Smooth muscle cell (in vitro differentiated cells): Measurements from ENCODE around the gene MRM3. TPM values are rescaled to one million over a fixed set of nuclear protein-coding genes. Genes with fewer than 3 reads are reported as not detected.
A peak's percentile ranks its signal among the peaks of the same experiment; 100 is the strongest.
"Not testable (repeated sequence)": the region's sequence is repeated elsewhere in the genome, so short reads cannot be mapped to it uniquely, and the experiment has no call there.

Experiments
- DNase-seq: peaks from one replicate; lab custom pipeline; 2025; ENCODE audit not compliant: unreplicated experiment; lab: John Stamatoyannopoulos, UW
- H2AFZ ChIP-seq: fragments of 200-600 bp; sonication (generic); 2 replicates; pipeline ENCODE4 v1.6.0; 2016; ENCODE audit warnings: antibody characterized with exemption, low read depth, mild to moderate bottlenecking
- H3F3A ChIP-seq: fragments of 200-600 bp; sonication (generic); 2 replicates; pipeline ENCODE4 v1.6.0; 2017; ENCODE audit warnings: antibody characterized with exemption, low read depth
- H3K27ac ChIP-seq: fragments of 200-600 bp; sonication (generic); 2 replicates; pipeline ENCODE4 v1.5.1; 2016; ENCODE audit warnings: low read depth, mild to moderate bottlenecking
- H3K27me3 ChIP-seq: fragments of 200-600 bp; sonication (generic); 2 replicates; pipeline ENCODE4 v1.6.1; 2016; ENCODE audit warnings: low read depth, mild to moderate bottlenecking
- H3K36me3 ChIP-seq: fragments of 200-600 bp; sonication (generic); 2 replicates; pipeline ENCODE4 v1.5.1; 2016; ENCODE audit warnings: low read depth
- H3K4me1 ChIP-seq: fragments of 200-600 bp; sonication (generic); 2 replicates; pipeline ENCODE4 v1.5.1; 2016; ENCODE audit warnings: low read depth
- H3K4me2 ChIP-seq: fragments of 200-600 bp; sonication (generic); 2 replicates; pipeline ENCODE4 v1.6.0; 2016; ENCODE audit warnings: mild to moderate bottlenecking
- H3K4me3 ChIP-seq: fragments of 200-600 bp; sonication (generic); 2 replicates; pipeline ENCODE4 v1.5.1; 2016; ENCODE audit warnings: mild to moderate bottlenecking
- H3K79me2 ChIP-seq: fragments of 200-600 bp; sonication (generic); 2 replicates; pipeline ENCODE4 v1.6.0; 2016; ENCODE audit warnings: low read depth, mild to moderate bottlenecking
- H3K9ac ChIP-seq: fragments of 200-600 bp; sonication (generic); 2 replicates; pipeline ENCODE4 v1.6.0; 2016; ENCODE audit warnings: low read depth
- H3K9me3 ChIP-seq: fragments of 200-600 bp; sonication (generic); replicated peaks from 2 replicates; pipeline ENCODE4 v1.5.1; 2016; ENCODE audit warnings: low read depth
- H4K20me1 ChIP-seq: fragments of 200-600 bp; sonication (generic); 2 replicates; pipeline ENCODE4 v1.6.0; 2016; ENCODE audit warnings: low read depth
- WGBS: methylation state at CpG from one replicate; pipeline ENCODE4 v1.1.7; 2016; ENCODE audit warnings: low lambda C conversion rate; 5-methylcytosine and 5-hydroxymethylcytosine counted together
- polyA plus RNA-seq: library from polyadenylated mRNA; unstranded; fragments of >200 nt; fragmentation: Nextera tagmentation; extraction: Ambion mirVana; gene quantifications from 2 replicates; pipeline ENCODE4 v1.2.1, GENCODE V29; 2016
- total RNA-seq: library from RNA; depleted of rRNA; stranded (reverse); fragments of >200 nt; gene quantifications from 2 replicates; pipeline ENCODE4 v1.2.3, GENCODE V29; 2014
- TF ChIP-seq, protein P1 (sequence below): fragments of 200-600 bp; sonication (generic); IDR thresholded peaks from 2 replicates; pipeline ENCODE4 v1.5.1; 2017; ENCODE audit warnings: borderline replicate concordance, mild to moderate bottlenecking, antibody characterized with exemption; ENCODE audit not compliant: insufficient read depth, poor library complexity, severe bottlenecking

Gene MRM3
- total and polyA plus RNA-seq, 2 experiments from 2014 or later: 8.7 to 12.8 TPM

DNA sequence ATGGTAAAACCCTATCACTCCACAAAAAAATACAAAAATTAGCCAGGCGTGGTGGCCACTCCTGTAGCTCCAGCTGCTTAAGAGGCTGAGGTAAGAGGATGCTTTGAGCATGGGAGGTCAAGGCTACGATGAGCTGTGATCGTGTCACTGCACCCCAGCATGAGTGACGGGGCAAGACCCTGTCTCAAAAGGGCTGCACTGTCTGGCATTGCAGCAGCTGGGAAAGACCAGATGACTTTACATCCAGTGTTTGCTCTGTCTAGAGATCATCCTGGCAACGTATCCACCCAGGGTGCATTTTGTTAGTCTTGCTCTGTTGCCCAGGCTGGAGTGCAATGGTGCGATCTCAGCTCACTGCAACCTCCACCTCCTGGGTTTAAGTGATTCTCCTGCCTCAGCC, 52.0 kb downstream of the MRM3 start:
- no peaks in the 10 kb centered on the region for H3K9me3 ChIP-seq
- H3K36me3 ChIP-seq: no peaks in the 10 kb centered on the region
- H3K4me1 ChIP-seq: no peaks in the 10 kb centered on the region
- H3K79me2 ChIP-seq: peaks cover 68% of the 10 kb centered on the region
- H3K9ac ChIP-seq: no peak overlapping the region
- H3K27me3 ChIP-seq: no peaks in the 10 kb centered on the region
- DNase-seq: no peak
- H4K20me1 ChIP-seq: peaks cover 60% of the 10 kb centered on the region
- TF ChIP-seq, protein P1, sequence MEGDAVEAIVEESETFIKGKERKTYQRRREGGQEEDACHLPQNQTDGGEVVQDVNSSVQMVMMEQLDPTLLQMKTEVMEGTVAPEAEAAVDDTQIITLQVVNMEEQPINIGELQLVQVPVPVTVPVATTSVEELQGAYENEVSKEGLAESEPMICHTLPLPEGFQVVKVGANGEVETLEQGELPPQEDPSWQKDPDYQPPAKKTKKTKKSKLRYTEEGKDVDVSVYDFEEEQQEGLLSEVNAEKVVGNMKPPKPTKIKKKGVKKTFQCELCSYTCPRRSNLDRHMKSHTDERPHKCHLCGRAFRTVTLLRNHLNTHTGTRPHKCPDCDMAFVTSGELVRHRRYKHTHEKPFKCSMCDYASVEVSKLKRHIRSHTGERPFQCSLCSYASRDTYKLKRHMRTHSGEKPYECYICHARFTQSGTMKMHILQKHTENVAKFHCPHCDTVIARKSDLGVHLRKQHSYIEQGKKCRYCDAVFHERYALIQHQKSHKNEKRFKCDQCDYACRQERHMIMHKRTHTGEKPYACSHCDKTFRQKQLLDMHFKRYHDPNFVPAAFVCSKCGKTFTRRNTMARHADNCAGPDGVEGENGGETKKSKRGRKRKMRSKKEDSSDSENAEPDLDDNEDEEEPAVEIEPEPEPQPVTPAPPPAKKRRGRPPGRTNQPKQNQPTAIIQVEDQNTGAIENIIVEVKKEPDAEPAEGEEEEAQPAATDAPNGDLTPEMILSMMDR: no peak
- peak overlapping the region; percentile 72 for H3K27ac ChIP-seq
- WGBS: 83% methylated on average over 6 of the region's 6 CpGs
- no peak overlapping the region for H3K4me2 ChIP-seq
- H3K4me3 ChIP-seq: no peak overlapping the region
- H3F3A ChIP-seq: peaks cover 8% of the 10 kb centered on the region
- H2AFZ ChIP-seq: no peak overlapping the region

DNA sequence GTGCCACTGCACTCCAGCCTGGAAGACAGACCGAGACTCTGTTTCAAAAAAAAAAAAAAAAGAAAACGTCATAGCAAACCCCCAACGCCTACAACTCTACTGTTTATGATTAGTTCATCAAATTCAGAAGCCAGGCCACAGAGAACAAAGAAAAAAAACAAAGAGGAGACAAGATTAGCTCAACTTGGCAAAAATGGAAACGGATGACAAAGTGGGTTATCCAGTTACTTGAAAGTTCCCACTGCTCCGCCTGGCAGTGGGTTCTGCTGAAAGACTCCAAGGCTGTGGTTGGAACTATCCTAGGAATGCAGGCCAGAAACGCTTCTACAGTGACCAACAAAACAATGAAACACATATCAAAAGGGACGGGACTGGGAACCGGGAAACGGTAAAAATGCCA, 53.1 kb downstream of the MRM3 start:
- H3K4me3 ChIP-seq: no peak overlapping the region
- no peaks in the 10 kb centered on the region for H3K9me3 ChIP-seq
- TF ChIP-seq, protein P1: no peak
- H3K4me1 ChIP-seq: no peaks in the 10 kb centered on the region
- H3K27ac ChIP-seq: peak overlapping the region; percentile 72
- H3K4me2 ChIP-seq: no peak overlapping the region
- 6% methylated on average over 9 of the region's 9 CpGs for WGBS
- H3F3A ChIP-seq: peaks cover 8% of the 10 kb centered on the region
- no peaks in the 10 kb centered on the region for H3K36me3 ChIP-seq
- no peak overlapping the region for H3K9ac ChIP-seq
- H2AFZ ChIP-seq: no peak overlapping the region
- peaks cover 70% of the 10 kb centered on the region for H3K79me2 ChIP-seq
- H4K20me1 ChIP-seq: peaks cover 64% of the 10 kb centered on the region
- DNase-seq: no peak
- H3K27me3 ChIP-seq: no peaks in the 10 kb centered on the region

DNA sequence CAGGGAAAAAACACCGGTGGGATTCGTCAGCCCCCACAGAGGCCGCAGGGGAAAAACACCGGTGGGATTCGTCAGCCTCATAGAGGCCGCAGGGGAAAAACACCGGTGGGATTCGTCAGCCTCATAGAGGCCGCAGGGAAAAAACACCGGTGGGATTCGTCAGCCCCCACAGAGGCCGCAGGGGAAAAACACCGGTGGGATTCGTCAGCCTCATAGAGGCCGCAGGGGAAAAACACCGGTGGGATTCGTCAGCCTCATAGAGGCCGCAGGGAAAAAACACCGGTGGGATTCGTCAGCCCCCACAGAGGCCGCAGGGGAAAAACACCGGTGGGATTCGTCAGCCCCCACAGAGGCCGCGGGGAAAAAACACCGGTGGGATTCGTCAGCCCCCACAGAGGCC, 53.6 kb downstream of the MRM3 start:
- not testable (repeated sequence) for H2AFZ ChIP-seq, DNase-seq, H3K9me3 ChIP-seq, H3K36me3 ChIP-seq, H3K9ac ChIP-seq, H3K4me2 ChIP-seq, H3K4me1 ChIP-seq, H3F3A ChIP-seq, H3K4me3 ChIP-seq, H3K27me3 ChIP-seq
- Histone ChIP-seq H4K20me1 (peaks cover 64% of the 10 kb centered on the region), H3K79me2 (peaks cover 70% of the 10 kb centered on the region), H3K27ac (peak overlapping the region; percentile 72)
- WGBS: 83% methylated on average over 17 of the region's 27 CpGs

DNA sequence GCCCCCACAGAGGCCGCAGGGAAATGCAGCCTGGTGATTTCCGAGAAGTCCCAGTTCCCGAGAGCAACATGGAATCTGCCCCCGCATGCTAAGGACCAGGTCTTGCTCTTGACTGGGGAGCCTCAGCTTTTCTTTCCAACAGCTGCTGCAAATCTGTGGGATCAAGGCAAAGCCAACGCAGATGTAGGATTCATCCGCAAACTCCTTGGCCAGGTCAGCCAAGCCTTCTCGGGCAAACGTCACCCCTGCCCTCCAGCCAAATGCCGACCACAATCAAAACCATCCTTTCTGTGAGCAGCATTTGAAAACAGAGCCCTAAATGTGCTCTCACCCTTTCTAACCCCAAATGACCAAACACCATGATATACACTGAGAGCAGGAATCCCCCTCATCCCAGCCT, 54.0 kb downstream of the MRM3 start:
- Histone ChIP-seq H3K79me2 (peaks cover 70% of the 10 kb centered on the region), H3K9ac (no peak overlapping the region), H2AFZ (no peak overlapping the region), H3K4me2 (no peak overlapping the region), H3K36me3 (no peaks in the 10 kb centered on the region), H3F3A (peaks cover 8% of the 10 kb centered on the region), H3K4me1 (no peaks in the 10 kb centered on the region), H3K4me3 (no peak overlapping the region), H3K27ac (peak overlapping the region; percentile 72), H3K9me3 (no peaks in the 10 kb centered on the region), H4K20me1 (peaks cover 67% of the 10 kb centered on the region), H3K27me3 (no peaks in the 10 kb centered on the region)
- DNase-seq: no peak
- TF ChIP-seq, protein P1: no peak
- 34% methylated on average over 9 of the region's 9 CpGs for WGBS
